NCI-H2171 treated with DMSO at 0.1 percent for 48 hours (cell line): ENCODE data around the gene IL1RL1.

ENCODE experiments used
- DNase-seq: peaks from one replicate; lab custom pipeline; 2025; lab: John Stamatoyannopoulos, UW

IL1RL1 gene

DNA sequence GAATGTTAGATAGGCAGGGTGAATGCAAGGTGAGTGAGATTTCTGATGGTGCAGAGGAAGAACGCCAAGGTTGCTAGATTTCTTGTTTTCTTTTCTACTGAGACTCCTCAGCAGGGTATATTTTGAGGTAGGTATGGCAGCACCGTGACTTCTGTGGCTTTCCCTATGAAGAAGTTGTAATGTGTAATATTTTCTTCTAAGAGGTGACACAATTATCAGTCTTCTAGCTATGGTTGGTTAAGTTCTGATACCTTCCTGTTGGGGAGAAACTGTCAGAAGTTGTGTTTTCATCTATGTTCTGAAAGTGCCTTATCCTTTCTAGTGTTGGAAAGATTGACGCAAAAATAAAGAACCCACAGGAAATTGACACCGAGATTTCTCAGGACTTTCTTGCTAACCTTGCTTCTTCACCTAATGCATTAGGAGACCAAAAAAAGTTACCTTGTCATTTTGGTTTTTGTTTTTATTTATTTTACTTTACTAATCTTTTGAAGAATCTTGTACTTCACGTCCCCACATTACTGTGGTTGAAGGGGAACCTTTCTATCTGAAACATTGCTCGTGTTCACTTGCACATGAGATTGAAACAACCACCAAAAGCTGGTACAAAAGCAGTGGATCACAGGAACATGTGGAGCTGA, 56.1 kb downstream of the IL1RL1 start:
- no peak for DNase-seq

DNA sequence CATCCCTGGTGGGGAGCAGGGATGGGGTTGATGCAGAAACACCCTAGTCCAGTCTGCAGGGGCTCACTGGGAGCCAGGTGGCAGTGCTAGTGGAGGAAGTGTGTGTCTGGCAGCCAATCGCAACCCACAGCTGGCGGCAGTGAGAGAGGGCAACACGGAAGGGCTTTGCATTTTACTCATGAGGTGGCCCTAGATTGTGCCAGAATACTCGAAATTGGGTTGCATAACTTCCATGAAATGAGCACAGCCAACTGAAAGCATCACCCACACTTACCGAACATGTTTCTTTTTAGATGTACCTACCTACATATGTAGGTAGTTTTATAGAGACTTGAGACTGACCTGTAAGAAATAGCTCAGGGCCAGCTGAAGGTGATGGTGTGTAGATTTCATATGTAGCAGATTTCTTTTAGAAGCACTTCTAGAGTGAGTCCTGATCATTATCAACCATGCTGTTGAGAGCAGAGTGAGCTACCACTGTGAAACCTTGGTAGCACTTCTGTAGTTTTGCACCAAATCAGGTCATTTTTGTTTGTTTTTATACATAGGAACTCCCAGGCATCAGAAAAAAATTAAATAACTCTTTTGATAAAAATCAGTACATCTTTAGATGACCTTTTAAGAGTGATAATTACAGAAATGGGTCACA, 57.2 kb downstream of the IL1RL1 start:
- no peak for DNase-seq

DNA sequence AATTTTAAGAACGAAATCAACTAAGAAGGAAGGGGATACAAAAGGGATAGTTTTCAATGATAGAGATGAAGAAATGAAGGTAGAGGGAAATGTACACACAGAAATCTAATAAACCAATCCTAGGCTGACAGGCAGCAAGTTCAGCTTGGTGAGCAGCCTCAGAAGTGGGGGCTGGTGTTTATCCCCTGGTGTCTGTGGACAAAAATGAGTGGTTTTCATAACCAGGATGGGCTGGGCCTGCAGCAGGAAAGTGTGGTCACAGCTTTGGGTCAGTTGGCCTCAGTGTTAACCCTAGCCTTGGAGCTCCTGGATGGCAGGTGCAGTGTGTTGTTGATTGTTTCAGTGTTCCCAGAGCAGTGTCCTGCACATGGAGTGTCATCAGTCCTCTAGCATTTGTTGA, 58.5 kb downstream of the IL1RL1 start:
- DNase-seq, result no peak

DNA sequence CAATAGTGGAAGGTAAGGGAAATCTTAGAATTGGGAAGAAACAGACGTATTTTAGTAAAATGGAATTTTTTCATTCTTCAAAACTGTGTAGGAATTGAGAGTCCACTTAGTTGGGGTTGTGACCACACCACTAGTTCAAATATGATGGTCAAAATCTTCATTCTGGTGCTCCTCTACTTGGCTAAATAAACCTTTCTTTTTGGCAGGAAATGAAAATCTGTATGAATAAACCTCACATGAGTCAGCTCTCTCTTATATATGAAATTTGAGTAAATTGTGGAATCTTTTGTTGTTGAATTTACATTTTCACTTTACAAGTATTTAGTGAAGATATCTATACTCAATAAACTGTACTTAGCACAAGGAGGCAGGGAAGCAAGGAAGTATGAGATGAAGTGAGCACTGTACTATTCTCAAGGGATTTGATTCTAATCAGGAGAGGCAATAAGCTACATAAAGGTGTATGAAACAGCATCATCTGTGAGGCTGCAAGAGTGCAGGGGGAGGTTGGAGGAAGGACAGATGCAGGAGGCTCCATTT, 64.8 kb downstream of the IL1RL1 start:
- DNase-seq, result no peak

DNA sequence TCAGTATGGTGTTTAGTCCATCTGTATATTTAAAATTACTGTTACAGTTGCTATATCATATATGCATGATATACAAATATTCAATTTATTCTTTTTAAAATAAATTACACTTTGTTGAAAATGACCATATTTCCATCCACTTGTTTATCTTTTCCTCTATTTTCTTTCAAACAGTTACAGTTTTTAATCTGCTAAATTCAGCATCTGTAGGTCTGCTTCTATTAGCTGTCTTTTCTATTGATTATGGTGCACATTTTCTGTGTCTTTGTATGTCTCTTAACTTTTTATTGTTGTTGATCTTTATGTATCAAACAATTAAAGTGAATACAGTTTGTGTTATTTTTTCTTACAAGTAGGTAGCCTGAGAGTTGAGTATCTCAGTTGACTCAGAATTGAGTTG, 72.4 kb downstream of the IL1RL1 start:
- DNase-seq, result no peak

DNA sequence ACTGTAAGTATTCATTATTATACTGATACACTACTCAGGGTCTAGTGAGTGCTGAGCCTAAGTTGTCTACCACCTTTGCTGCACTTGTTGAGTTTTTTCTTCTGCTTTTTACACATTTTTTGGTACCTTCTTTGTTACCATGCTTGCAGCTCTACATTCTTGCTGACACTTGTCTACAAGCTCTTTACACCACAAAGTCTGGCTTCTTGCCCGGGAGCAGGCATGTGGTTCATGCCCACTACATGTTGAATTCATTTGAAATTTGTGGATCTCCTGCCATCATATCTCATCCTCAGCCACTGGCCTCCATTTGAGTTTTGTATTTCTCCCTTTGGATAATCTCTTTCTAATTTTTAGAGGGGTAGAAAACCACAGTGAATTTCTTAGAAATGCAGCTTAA, 74.2 kb downstream of the IL1RL1 start:
- no peak for DNase-seq

DNA sequence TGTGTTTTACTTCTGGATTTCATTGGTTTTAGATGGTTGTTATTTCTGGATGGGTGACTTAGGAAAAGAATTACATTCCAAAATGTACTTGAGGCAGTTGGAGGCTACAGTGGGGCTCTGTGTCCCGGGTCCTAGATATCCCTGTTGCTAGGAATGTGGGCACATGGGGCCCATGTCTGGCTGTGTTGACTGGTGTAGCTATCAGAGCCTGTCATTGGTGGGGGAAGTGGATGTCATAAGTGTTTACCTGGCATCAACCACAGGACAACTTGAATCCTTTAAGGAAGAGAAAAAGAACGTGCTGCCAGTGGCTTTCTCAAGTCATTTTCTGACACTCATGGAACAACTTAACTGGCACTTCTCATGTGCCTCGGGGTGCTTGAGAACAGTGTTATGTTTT, 74.6 kb downstream of the IL1RL1 start:
- no peak for DNase-seq

DNA sequence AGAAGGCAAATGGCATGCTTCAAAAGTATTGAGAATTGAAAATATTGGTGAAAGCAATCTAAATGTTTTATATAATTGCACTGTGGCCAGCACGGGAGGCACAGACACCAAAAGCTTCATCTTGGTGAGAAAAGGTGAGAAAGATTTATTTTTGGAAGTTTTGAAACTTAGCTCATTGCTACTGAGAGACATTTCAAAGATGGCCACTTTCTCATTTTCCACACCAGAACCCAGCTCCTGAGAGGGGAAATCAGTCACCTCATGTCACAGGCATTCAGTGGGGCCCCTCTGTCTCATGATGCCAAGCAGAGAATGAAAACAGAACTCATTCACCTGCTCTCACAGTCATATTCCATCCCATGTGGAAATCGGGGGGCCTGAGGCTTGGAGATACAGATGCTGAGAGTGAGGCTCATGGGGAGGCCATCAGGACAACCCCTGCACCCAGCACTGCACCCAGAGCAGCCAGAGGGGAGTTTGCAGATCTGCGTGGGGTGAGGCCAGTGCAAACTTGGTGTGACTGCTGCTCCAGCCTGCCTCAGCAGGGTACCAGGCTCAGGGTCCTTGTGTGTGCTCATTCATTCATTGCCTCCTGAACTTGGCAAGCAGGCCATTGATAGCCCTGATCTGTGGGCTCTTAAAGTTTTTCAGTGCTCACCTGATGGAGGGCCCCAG, 75.6 kb downstream of the IL1RL1 start:
- no peak for DNase-seq

DNA sequence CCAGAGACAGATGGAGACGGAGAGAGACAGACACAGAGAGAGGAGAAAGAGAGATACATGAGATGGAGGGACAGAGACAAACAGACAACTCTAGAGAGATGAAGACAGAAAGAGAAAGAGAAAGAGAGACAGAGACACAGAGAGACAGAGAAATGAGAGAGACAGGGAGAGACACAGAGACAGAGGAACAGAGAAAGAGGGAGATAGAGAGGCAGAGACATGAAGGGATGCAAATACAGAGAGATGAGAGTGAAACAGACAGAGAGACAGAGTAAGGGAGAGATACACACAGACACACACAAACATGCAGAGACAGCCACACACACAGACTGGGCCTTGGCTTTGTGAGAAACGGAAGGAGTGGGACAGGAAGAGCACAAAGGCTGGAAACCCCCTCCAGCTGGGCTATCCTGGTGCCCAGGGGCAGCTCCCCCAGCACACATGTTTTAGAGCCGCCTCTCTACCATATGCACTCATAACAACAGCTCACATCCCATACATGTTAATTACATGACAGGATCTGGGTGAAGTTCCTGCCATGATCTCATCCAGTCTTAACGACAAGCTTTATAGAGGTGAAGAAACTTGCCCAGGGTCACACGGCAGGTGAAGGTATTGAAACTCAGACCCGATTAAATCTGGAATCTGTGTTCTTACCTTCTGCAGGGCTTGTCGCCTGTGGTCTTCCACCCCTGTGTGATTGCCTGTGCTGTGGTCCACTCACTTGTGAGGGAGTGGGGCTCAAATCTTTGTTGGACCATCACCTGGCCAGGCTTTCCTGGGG, 76.6 kb downstream of the IL1RL1 start:
- DNase-seq, result no peak

DNA sequence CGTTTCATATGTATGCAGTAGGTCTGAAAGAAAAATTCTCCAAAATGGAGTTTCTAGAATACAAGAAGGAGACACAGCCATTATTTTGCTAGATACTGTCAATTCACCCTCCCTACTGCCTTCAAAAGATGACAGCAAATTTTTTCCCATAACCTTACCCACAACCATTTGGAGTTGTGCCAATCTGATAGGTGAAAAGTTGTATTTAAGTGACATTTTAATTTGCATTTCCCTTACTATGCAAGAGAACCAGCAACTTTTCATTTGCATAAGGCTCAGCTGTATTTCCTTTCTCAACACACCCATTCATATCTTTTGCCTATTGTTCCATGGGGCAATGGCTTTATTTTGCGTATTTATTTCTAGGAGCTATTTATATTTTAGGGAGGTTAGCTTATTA, 80.2 kb downstream of the IL1RL1 start:
- DNase-seq, result no peak

DNA sequence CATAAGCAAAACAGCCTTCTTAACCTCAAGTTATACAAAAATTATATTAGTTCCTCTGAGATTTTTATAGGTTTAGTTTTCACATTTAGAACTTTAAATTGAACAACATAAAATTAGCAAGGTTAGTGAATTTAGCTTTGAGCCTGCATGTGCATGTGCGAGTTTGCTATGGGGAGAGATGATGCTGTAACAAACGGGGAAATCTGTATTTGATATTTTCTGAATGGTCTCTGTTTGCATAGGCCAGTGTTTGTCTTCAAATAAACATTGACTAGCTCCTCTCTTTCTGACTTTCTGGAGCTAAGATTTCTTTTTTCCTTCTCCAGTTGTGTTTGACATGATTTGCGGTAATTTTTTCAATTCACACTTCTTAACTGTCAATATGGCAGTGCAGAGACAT, 80.7 kb downstream of the IL1RL1 start:
- no peak for DNase-seq

DNA sequence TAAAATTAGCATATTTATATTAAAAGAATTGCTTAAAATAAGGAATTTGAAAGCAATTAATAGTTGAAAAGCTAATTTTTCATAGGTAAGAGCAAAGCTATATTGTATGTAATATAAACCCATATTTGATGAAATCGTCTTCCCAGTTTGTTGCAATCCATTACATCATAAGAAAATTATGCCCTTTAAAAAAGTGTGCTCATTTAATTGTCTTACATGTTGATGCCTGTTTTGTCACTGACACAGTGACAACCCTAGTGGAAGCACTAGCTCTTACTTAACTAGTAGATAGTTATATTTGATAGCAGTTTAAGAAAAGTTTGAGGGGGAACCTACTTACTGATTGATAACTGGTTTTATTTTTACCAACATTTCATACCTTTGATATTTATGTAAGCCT, 81.6 kb downstream of the IL1RL1 start:
- DNase-seq, result no peak

DNA sequence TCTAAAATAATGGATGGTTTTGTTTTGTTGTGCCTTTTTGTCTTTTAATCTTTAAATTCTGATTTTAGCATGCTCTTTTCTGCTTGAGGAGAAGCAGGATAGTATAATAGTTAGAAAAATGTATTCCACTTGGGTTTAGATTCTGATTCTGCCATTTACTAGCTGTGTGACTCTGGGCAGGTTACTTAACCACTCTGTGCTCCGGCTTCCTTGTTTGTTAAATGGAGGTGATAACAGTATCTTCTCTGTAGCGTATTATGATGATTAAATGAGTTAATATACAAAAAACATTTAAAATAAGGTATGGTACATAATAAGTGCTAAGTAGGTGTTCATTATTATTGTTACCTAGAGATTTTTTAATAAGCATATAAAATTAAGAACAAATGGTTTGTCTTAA, 84.6 kb downstream of the IL1RL1 start:
- DNase-seq, result no peak

DNA sequence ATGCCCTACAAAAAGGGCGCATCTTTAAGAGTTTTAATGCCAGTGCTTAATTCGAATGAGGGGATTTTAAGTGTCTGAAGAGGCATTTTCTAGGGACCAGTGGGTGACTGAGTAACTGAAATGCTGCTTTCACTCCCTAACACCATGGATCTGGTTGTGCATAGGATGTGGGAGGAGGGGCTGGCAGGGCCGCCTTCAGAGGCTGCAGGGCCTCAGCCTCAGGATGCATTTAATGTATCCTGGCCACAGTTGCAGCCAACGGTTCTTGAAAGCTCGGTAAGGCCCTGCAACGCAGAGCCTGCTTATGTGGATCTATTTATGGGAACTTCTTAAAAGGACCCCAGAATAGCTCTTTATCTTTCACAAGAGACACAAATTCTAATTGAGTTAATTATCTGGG, 85.8 kb downstream of the IL1RL1 start:
- DNase-seq, result no peak

DNA sequence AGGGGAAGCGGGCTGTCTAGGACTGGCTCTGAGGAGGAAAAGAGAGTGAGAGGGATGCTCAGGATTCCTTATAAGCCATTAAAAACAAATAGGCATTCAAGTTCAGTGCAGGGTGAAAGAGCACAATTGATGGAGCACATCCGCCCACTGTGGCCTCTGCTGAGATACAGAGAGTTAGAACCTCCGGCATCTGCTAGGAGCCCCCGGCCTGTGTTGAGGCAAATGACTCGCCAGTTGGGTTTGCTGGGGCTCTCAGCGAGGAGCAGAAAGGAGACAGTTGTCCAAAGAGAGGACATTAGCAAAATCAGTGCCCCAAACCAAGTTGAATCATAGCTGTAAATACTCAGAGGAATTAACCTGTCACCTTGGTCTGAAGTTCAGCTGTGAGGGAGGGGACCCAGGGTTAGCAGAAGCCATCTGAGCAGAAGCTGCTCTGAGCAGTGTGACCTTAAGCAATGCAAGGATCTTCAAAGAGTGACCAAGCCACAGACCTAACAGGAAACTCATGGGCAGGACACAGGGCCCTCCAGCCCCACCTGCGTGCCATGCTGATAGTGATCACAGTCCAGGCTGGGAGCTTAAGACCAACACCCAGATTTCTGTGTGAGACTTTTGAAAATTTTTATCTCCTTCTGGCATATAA, 88.3 kb downstream of the IL1RL1 start:
- no peak for DNase-seq

DNA sequence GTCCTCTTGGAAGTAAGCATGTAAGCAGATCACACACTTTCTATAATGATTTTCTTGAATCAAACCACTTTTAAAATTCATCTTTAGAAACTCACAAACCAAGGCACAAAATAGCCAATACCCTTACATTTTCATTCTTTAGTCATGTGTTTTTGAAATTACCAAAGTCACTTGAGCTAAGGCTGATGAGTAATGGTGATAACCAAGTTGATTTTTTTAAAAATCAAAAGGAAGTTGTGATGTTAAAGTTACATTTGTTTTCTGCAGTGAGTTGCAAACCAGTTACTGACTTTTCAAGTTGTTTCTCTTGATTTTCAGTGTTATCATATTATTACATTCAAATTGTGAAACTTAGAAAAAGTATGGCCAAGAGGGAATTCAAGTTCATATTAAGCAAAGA, 90.1 kb downstream of the IL1RL1 start:
- DNase-seq, result no peak
